ENCODE measurements around the gene TNFRSF1A.

The TNFRSF1A gene

DNA sequence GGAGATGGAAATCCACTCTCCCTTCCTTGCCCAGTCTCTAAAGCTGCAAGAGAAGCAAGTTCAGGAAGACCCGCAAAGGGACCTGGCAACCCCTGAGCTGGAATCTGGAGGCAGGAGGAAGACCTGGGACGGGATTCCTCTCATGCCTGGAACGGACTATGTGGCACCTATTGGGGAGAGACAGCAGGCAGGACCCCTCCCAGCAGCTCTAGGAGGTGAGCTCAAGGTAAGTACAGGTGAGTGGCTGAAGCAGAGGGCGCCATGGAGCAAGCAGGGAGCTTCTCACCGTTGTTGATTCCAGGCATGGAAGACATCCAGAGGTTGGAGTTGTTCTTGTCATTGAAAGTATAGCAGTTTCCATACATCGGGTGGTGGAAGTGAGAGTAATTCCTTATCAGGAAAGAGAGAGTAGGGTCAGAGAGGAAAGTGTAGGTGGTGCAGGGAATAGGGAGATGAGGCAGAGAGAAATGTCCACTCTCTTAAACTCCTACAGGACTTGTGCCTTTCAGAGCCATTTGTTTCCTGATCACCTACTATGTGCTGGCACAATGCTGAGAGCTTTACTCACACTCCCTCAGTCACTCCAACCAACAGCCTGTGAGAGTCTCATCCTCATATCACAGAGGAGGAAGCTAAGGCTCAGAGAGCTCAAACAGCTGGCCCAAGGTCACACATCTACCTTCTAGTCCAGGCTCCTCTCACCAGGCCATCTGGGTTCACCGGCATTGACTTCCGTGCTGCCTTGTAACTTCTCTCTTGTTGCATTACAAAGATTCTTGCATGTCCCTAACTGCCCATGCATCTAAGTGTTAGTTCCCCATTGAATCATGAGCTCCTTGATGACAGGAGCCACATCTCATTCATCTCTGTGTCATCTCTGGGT lies 13.9 kb upstream of the TNFRSF1A start:
- Histone ChIP-seq H3K27me3 (ENCODE audit: insufficient read depth, low read depth, severe bottlenecking) (no peaks in the 10 kb centered on the region), H3K9me3 (ENCODE audit: severe bottlenecking) (no peaks in the 10 kb centered on the region), H3K27ac (no peak overlapping the region), H3K36me3 (no peaks in the 10 kb centered on the region), H3K4me3 (ENCODE audit: low read depth, low read length) (no peak overlapping the region)
- TF ChIP-seq, protein P1, sequence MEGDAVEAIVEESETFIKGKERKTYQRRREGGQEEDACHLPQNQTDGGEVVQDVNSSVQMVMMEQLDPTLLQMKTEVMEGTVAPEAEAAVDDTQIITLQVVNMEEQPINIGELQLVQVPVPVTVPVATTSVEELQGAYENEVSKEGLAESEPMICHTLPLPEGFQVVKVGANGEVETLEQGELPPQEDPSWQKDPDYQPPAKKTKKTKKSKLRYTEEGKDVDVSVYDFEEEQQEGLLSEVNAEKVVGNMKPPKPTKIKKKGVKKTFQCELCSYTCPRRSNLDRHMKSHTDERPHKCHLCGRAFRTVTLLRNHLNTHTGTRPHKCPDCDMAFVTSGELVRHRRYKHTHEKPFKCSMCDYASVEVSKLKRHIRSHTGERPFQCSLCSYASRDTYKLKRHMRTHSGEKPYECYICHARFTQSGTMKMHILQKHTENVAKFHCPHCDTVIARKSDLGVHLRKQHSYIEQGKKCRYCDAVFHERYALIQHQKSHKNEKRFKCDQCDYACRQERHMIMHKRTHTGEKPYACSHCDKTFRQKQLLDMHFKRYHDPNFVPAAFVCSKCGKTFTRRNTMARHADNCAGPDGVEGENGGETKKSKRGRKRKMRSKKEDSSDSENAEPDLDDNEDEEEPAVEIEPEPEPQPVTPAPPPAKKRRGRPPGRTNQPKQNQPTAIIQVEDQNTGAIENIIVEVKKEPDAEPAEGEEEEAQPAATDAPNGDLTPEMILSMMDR (IDR thresholded peaks at IDR 0.05; ENCODE audit: low read depth, low read length) = peak; percentile 58
- no peak for DNase-seq

DNA sequence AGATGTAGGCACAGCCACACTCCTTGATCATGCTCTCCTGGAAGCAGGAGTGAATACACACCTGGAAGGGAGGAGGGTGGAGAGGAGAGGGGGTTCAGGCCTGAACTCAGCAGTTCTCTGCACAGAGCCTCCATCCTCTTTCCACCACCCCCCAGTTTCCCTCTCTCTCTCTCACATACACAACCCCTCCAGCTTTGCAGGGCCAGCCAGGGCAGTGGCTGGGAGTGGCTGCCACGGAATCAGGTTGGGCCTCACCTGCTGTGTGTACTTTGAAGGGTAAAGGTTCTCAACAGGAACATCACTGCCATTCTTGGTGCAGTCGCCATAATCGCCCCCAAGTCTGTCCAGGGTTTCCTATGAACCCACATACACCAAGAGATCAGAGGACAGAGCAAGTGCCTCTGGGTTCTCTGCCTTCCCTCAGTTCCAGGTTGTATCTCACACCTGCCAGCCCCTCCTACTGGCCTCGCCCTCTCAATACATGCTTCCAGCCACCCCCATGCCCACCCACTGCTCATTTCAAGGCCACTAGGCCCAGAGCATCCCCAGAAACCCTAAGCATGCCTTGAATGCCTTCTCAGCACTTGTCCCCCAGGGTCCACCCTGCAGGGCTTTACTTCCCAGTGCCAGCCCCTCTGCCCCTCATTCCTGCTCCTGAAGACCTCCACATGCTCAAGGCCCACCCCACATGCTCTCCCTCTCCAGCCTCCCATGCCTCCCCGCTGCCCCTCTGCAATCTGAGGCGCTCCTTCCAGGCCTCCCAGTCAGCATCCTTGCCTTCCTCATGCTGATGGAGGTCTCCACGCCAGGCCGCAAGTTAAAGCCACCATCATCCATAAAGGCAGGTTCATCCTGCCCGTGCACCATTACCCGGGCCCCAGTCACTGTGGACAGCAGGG lies 12.9 kb upstream of the TNFRSF1A start:
- H3K36me3 ChIP-seq = no peaks in the 10 kb centered on the region
- H3K4me3 ChIP-seq (ENCODE audit: low read depth, low read length) = no peak overlapping the region
- no peak overlapping the region for H3K27ac ChIP-seq
- H3K9me3 ChIP-seq (ENCODE audit: severe bottlenecking) = peaks cover 2% of the 10 kb centered on the region
- TF ChIP-seq, protein P1 (IDR thresholded peaks at IDR 0.05; ENCODE audit: low read depth, low read length) = 0 out of 2 replicates have a peak, but pooled peaks have one; percentile 12
- no peaks in the 10 kb centered on the region for H3K27me3 ChIP-seq (ENCODE audit: insufficient read depth, low read depth, severe bottlenecking)
- no peak for DNase-seq

DNA sequence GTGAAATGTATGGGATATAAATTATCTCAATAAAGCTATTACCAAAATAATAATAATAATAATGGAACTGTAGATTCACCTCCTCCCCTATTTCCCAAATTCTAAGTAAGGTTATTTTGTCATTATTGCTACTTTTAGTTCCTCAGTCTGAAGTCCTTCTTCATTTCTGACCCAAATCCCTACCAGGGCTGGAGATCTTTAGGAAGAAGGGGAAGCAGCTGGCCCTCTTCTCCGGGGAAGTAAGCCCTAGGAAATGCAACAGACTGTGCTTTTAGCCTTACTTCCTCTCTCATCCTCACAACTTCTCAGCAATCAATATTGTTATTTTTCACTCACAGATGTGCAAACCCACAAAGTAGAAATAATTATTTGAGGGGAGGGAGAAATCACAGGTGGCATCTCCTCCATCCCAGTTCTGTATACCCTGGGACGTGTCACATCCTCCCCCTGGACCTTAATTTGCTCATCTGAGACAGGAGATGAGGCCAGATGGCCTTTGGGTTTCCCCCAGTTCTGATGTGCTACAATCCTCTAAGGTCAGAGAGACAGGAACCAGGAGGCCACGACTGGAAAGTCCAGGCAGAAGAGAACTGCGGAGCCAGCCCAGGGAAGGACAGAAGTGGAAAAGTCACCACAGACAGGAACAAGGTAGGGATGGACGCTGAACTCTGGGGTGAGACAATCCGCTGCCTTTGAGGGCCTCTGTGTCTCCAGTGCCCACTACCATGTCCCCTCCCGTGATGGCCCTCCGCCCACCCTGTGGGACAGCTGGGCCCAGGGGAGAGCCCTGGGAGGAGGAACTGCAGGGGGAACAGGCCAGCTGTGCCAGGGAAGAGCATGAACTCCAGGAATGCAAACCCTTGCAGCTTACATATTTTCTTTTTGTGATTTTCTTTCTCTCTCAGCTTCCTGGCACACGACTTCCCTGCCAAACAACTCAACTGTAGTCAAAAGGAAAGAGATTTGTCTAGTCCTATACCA lies 10.6 kb upstream of the TNFRSF1A start:
- DNase-seq = peak; percentile 44
- H3K36me3 ChIP-seq = no peaks in the 10 kb centered on the region
- H3K9me3 ChIP-seq (ENCODE audit: severe bottlenecking) = peaks cover 2% of the 10 kb centered on the region
- no peak overlapping the region for H3K4me3 ChIP-seq (ENCODE audit: low read depth, low read length)
- H3K27me3 ChIP-seq (ENCODE audit: insufficient read depth, low read depth, severe bottlenecking) = no peaks in the 10 kb centered on the region
- TF ChIP-seq, protein P1 (IDR thresholded peaks at IDR 0.05; ENCODE audit: low read depth, low read length) = no peak
- peak overlapping the region; percentile 67 for H3K27ac ChIP-seq

DNA sequence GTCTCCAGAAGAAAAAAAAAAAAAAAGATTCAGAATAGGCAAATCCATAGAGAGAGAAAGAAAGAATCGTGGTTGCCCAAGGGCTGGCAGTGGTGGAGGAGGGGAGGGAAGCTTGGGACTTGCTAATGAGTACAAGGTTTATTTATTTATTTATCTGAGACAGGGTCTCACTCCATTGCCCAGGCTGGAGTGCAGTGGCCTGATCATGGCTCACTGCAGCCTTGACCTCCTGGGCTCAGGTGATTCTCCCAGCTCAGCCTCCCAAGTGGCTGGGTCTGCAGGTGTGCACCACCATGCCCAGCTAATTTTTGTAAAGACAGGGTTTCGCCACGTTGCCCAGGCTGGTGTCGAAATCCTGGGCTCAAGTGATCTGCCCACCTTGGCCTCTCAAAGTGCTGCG lies 9.7 kb upstream of the TNFRSF1A start:
- Histone ChIP-seq H3K9me3 (ENCODE audit: severe bottlenecking) (peaks cover 2% of the 10 kb centered on the region), H3K4me3 (ENCODE audit: low read depth, low read length) (no peak overlapping the region), H3K27ac (no peak overlapping the region), H3K36me3 (no peaks in the 10 kb centered on the region), H3K27me3 (ENCODE audit: insufficient read depth, low read depth, severe bottlenecking) (no peaks in the 10 kb centered on the region)
- TF ChIP-seq, protein P1 (IDR thresholded peaks at IDR 0.05; ENCODE audit: low read depth, low read length) = no peak
- no peak for DNase-seq
